Measurements from ENCODE around the gene OR10AG1.

OR10AG1 gene, protein sequence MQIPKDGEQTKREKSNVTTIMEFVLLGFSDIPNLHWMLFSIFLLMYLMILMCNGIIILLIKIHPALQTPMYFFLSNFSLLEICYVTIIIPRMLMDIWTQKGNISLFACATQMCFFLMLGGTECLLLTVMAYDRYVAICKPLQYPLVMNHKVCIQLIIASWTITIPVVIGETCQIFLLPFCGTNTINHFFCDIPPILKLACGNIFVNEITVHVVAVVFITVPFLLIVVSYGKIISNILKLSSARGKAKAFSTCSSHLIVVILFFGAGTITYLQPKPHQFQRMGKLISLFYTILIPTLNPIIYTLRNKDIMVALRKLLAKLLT

GRCh38 chr11:55969845-55970244, at the start of gene OR10AG1:
TSS of gene OR10AG1 (minus strand) at chr11:55969945. CDS start at chr11:55969907, 38 bp downstream.
- DNase-seq = no peak

GRCh38 chr11:56013805-56014204, 44.1 kb upstream of the OR10AG1 start:
- no peak for DNase-seq

DNA sequence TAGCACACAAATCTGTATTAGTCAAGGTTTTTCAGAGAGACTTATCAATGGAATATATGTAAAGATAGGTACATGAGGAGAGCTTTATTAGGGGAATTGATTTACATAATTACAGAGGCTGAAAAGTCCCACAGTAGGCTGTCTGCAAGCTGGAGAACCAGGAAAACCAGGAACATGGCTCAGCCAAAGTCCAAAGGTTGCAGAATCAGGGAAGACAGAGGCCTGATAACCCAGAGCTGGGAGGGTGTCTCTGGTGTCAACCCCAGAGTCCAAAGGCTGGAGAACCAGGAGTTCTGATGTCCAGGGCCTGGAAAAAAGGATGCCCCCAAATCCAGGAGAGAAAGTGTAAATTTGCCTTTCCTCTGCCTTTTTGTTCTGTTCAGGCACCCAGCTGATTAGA, 41.0 kb upstream of the OR10AG1 start:
- no peak for DNase-seq

DNA sequence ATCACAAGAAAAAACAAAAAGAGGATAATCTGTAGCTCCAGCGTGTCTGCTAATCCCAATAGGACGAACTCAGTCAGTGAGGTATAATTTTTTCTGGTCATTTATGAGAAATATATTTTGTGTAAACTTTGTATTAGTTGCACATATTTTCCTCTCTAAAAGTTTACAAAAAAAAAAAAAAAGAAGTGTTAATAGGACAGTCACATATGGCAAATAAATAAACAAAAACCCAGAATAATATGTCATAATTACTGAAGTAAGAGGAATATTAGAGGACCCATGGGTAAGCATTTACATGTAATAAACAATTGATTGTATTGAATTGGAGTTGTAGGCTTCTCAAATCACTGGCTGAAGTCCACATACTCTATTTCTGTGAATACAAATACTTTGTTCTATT, 24.8 kb upstream of the OR10AG1 start, which contains the start of gene OR5F1:
OR5F1 (minus strand) TSS at position 101 of the 400 bp plus-strand sequence; CDS start at position 101, 0 bp downstream.
- no peak for DNase-seq

- no peak for DNase-seq
Measured at GRCh38 chr11:55970935-55971334, 1.2 kb upstream of the OR10AG1 start.

DNA sequence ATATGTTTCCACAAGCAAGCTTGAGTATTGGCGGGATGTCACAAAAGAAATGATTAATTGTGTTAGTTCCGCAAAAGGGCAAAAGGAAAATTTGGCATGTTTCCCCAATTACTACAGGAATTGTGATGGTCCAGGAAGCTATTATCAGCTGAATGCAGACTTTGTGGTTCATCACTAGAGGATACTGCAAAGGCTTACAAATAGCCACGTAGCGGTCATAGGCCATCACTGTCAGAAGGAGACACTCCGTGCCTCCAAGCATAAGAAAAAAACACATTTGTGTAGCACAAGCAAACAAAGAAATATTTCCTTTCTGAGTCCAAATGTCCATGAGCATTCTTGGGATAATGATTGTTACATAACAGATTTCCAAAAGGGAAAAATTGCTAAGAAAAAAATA, 1.8 kb downstream of the OR10AG1 start:
- no peak for DNase-seq

- DNase-seq = no peak
Measured at GRCh38 chr11:55966391-55966790, 3.4 kb downstream of the OR10AG1 start.

- no peak for DNase-seq
Measured at GRCh38 chr11:55956521-55956920, 13.2 kb downstream of the OR10AG1 start.

GRCh38 chr11:55949330-55949729, 20.4 kb downstream of the OR10AG1 start:
- DNase-seq = no peak

DNA sequence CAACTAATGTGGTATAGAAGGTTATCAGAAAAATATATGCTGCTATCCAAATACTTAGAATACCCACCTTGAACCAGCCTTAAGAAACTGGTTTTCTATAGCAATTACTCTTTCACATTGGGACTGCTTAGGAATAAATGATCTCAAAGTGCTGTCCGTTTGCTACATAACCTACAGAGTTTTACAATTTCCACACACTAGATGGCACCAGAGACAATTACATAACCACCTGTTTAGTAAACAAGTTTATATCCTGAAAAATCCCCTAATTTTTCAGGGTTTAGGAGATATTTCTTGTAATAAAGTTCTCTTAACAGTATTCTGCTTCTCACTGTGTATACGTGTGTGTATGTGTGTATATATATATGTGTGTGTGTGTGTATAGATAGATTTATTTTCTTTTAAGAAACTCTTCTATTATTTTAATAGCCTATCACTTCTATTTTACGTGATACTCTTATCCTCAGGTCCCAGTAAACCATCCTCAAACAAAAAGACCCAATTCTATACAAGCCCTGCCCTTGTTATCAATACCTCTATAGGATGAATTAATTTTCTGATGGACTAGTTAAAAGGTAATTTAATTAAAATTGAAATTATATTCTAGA, 26.9 kb downstream of the OR10AG1 start:
- no peak for DNase-seq

DNA sequence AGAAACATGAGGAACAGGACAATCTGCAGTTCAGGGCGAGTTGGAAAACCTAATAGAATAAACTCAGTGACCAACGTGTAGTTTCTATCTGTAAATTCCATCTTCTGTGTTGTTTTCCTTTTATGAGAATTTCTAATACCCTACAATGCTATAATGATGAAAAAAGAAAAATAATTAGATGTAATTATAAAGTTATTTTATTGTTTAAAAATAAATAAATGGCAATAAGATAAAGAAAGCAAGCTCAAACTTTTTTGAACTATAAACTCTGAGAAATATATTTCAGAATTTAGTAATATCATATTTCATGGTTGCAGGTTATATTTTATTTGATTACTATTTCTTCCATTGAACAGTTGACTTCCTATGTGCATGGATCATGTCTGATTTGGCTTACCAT, 33.4 kb downstream of the OR10AG1 start, which contains the start of gene OR5I1:
OR5I1 (minus strand) TSS at position 101 of the 400 bp plus-strand sequence; CDS start at position 101, 0 bp downstream.
- no peak for DNase-seq

DNA sequence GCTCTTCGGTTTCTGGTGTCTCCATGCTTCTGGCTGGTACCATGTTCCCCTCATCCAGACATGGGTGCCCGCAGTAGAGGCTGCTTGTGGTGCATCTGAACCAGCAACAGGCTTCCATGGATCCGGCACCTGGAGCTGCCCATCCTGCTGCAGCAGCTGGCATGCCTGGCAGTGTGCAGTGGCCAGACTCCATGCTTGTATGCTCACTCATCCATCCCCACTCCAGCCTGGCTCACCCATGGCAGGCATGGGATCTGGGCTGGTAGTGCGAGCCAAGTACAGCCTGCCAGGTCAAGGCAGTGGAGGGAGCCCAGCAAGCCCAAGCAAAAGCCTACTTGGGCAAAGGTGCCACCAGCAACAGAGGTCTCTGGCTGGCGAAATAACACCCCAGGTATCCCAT, 49.2 kb downstream of the OR10AG1 start:
- no peak for DNase-seq

Measured in activated CD4-positive, alpha-beta T cell treated with anti-CD3 and anti-CD28 coated beads, Interleukin-2, amount 50 U/mL, for 1 hour (primary cell).